ENCODE data around the gene RASL10B. TPM values are rescaled to one million over a fixed set of nuclear protein-coding genes. Genes with fewer than 3 reads are reported as not detected.

Gene RASL10B
- total RNA-seq, 1 donor from 2014 or later, result 4.8 TPM

DNA sequence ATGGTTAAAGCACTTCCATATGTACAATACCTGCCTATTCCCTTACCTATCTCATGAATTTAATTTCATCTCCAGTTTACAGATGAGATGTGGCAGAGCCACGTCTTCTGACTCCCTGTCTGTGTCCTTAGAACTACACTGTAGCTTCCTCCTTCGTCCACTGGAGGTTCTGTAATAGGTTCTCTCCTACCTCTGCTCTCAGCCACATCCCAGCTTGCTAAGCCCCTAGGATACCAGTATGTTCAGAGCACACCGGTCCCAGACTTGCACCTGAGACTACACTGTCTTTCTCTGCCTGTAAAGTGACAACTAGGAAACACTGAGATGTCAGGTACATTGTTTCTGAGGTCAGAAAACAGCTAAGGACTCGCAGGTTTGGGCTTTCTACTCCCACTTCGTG lies 3.8 kb upstream of the RASL10B start:
- no peak for TF ChIP-seq EZH2phosphoT487 (IDR thresholded peaks at IDR 0.05)
- TF ChIP-seq EZH2 (IDR thresholded peaks at IDR 0.05), result no peak
- TF ChIP-seq, protein P1, sequence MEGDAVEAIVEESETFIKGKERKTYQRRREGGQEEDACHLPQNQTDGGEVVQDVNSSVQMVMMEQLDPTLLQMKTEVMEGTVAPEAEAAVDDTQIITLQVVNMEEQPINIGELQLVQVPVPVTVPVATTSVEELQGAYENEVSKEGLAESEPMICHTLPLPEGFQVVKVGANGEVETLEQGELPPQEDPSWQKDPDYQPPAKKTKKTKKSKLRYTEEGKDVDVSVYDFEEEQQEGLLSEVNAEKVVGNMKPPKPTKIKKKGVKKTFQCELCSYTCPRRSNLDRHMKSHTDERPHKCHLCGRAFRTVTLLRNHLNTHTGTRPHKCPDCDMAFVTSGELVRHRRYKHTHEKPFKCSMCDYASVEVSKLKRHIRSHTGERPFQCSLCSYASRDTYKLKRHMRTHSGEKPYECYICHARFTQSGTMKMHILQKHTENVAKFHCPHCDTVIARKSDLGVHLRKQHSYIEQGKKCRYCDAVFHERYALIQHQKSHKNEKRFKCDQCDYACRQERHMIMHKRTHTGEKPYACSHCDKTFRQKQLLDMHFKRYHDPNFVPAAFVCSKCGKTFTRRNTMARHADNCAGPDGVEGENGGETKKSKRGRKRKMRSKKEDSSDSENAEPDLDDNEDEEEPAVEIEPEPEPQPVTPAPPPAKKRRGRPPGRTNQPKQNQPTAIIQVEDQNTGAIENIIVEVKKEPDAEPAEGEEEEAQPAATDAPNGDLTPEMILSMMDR (IDR thresholded peaks at IDR 0.05), result no peak
- Mint-ChIP-seq H3K27me3 (ENCODE audit: insufficient read depth, low read depth) (peaks cover 6% of the 10 kb centered on the region), H3K4me1 (peaks cover 48% of the 10 kb centered on the region), H3K9me3 (no peaks in the 10 kb centered on the region), H3K36me3 (peaks cover 9% of the 10 kb centered on the region), H3K27ac (no peak overlapping the region), H3K4me3 (no peak overlapping the region)
- no peak for DNase-seq (ENCODE audit: low spot score)
- H4K20me1 ChIP-seq (ENCODE audit: low read depth), result peaks cover 50% of the 10 kb centered on the region
- no peak overlapping the region for H3K9ac ChIP-seq
- peaks cover 18% of the 10 kb centered on the region for H3K27me3 ChIP-seq
- peaks cover 12% of the 10 kb centered on the region for H3F3A ChIP-seq (ENCODE audit: low read depth)
- no peaks in the 10 kb centered on the region for H3K9me3 ChIP-seq (ENCODE audit: low read depth)
- H3K27ac ChIP-seq, result no peak overlapping the region
- H2AFZ ChIP-seq (replicated peaks), result no peak overlapping the region
- no peak overlapping the region for H3K4me2 ChIP-seq
- H3K4me1 ChIP-seq, result peaks cover 33% of the 10 kb centered on the region
- no peaks in the 10 kb centered on the region for H3K79me2 ChIP-seq (ENCODE audit: low read depth)
- no peak overlapping the region for H3K4me3 ChIP-seq
- no peaks in the 10 kb centered on the region for H3K36me3 ChIP-seq

DNA sequence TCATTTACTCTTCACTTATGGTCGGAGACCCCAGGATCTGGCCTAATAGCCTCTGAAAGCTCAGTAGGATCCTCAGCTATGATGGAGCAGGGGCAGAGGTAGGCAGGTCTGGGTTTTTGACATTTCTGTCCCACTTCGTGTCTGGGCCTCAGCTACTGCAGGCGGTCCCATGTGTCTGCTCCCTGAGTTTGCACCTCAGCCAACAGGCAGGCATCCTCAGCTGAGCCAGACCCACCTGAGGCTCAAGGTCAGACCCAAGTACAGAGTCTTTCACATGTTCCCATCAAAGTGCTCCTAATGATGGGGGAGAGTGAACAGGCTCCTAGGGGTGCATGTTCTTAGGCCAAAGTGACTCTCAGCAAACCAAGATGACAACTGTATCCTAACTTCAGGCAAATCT lies 2.9 kb upstream of the RASL10B start:
- TF ChIP-seq, protein P1 (IDR thresholded peaks at IDR 0.05), result no peak
- no peak for DNase-seq (ENCODE audit: low spot score)
- H3K4me3 ChIP-seq, result no peak overlapping the region
- peaks cover 59% of the 10 kb centered on the region for H4K20me1 ChIP-seq (ENCODE audit: low read depth)
- Mint-ChIP-seq H3K27ac (no peak overlapping the region), H3K4me3 (no peak overlapping the region), H3K27me3 (ENCODE audit: insufficient read depth, low read depth) (peaks cover 6% of the 10 kb centered on the region), H3K36me3 (peaks cover 9% of the 10 kb centered on the region), H3K9me3 (no peaks in the 10 kb centered on the region), H3K4me1 (peaks cover 53% of the 10 kb centered on the region)
- H3F3A ChIP-seq (ENCODE audit: low read depth), result peaks cover 12% of the 10 kb centered on the region
- no peaks in the 10 kb centered on the region for H3K9me3 ChIP-seq (ENCODE audit: low read depth)
- H3K27me3 ChIP-seq, result peaks cover 26% of the 10 kb centered on the region
- no peak overlapping the region for H2AFZ ChIP-seq (replicated peaks)
- H3K36me3 ChIP-seq, result no peaks in the 10 kb centered on the region
- no peak overlapping the region for H3K27ac ChIP-seq
- H3K4me2 ChIP-seq, result no peak overlapping the region
- no peak overlapping the region for H3K9ac ChIP-seq
- H3K4me1 ChIP-seq, result peaks cover 35% of the 10 kb centered on the region
- H3K79me2 ChIP-seq (ENCODE audit: low read depth), result no peaks in the 10 kb centered on the region

DNA sequence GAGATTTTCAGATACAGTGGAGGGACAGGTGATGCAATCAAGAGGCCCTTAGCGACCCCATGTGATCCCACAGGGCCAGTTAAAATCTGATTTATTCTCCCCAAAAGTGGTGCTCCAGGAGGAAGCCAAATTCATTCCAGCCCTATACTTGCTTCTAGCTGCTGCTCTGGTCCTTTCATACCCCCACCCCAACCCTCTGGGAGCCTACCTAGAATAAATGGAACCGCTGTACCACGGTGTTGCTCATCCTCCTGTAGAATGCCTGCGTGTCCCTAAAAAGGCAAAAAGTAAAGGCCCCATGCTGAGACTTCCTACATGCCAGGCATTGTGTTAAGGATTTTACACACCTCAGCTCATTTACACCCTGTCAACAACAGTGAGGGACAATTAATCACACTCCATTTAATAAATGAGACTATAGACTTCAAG lies 2.0 kb upstream of the RASL10B start:
- H4K20me1 ChIP-seq (ENCODE audit: low read depth), result peaks cover 60% of the 10 kb centered on the region
- Mint-ChIP-seq H3K27me3 (ENCODE audit: insufficient read depth, low read depth) (peaks cover 6% of the 10 kb centered on the region), H3K4me3 (peak overlapping the region; percentile 36), H3K4me1 (peaks cover 53% of the 10 kb centered on the region), H3K36me3 (peaks cover 6% of the 10 kb centered on the region), H3K27ac (no peak overlapping the region), H3K9me3 (no peaks in the 10 kb centered on the region)
- H2AFZ ChIP-seq (replicated peaks), result no peak overlapping the region
- H3F3A ChIP-seq (ENCODE audit: low read depth), result peaks cover 12% of the 10 kb centered on the region
- H3K79me2 ChIP-seq (ENCODE audit: low read depth), result no peaks in the 10 kb centered on the region
- no peaks in the 10 kb centered on the region for H3K36me3 ChIP-seq
- peaks cover 26% of the 10 kb centered on the region for H3K27me3 ChIP-seq
- no peak overlapping the region for H3K27ac ChIP-seq
- no peak overlapping the region for H3K4me3 ChIP-seq
- peak overlapping the region; percentile 43 for H3K4me2 ChIP-seq
- no peak overlapping the region for H3K9ac ChIP-seq
- TF ChIP-seq EZH2 (IDR thresholded peaks at IDR 0.05) (no peak), EZH2phosphoT487 (IDR thresholded peaks at IDR 0.05) (peak; percentile 76)
- DNase-seq (ENCODE audit: low spot score), result peak; percentile 79
- no peaks in the 10 kb centered on the region for H3K9me3 ChIP-seq (ENCODE audit: low read depth)
- H3K4me1 ChIP-seq, result peaks cover 35% of the 10 kb centered on the region

DNA sequence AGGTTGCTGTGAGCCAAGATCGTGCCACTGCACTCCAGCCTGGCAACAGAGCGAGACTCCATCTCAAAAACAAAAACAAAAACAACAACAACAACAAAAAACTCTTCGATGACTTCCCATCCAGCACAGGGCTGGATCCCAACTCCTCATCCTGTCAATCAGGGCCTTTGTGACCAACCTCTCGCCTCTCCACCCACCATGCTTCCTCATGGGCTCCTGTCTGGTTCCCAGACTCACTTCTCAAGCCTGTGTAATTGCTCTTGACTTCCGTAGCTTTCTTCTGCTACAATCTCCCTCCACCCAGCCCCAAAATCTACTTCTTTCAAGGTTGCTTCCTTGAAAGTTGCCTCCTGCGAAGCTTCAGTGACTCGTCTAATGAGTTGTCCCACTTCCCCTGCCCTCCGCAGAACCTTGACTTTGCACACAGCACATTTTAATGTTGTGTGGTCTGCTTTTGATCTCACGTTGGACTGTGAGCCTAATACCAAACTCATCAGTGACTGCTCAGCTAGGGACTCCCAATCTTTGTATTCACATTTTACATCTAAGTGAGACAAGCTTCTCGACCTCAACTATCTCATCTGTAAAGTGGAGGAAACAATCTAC lies 936 bp upstream of the RASL10B start:
- Histone ChIP-seq H3K9ac (no peak overlapping the region), H3K27ac (no peak overlapping the region), H3K9me3 (ENCODE audit: low read depth) (no peaks in the 10 kb centered on the region), H3K4me3 (no peak overlapping the region), H3K36me3 (no peaks in the 10 kb centered on the region), H4K20me1 (ENCODE audit: low read depth) (peaks cover 59% of the 10 kb centered on the region), H3K4me1 (peaks cover 35% of the 10 kb centered on the region), H3F3A (ENCODE audit: low read depth) (peaks cover 12% of the 10 kb centered on the region), H2AFZ (replicated peaks) (no peak overlapping the region), H3K79me2 (ENCODE audit: low read depth) (no peaks in the 10 kb centered on the region), H3K4me2 (peak overlapping the region; percentile 93), H3K27me3 (peaks cover 26% of the 10 kb centered on the region)
- H3K9me3 Mint-ChIP-seq, result no peaks in the 10 kb centered on the region
- peaks cover 8% of the 10 kb centered on the region for H3K27me3 Mint-ChIP-seq (ENCODE audit: insufficient read depth, low read depth)
- peaks cover 52% of the 10 kb centered on the region for H3K4me1 Mint-ChIP-seq
- no peak for TF ChIP-seq EZH2phosphoT487 (IDR thresholded peaks at IDR 0.05)
- TF ChIP-seq EZH2 (IDR thresholded peaks at IDR 0.05), result no peak
- TF ChIP-seq, protein P1 (IDR thresholded peaks at IDR 0.05), result no peak
- DNase-seq (ENCODE audit: low spot score), result no peak
- peaks cover 5% of the 10 kb centered on the region for H3K36me3 Mint-ChIP-seq
- peak overlapping the region; percentile 12 for H3K27ac Mint-ChIP-seq
- H3K4me3 Mint-ChIP-seq, result peak overlapping the region; percentile 89

All from neural progenitor cell (in vitro differentiated cells).